T47D (cell line): ENCODE measurements around the gene SLC25A19.
"Not testable (repeated sequence)": the region's sequence is repeated elsewhere in the genome, so short reads cannot be mapped to it uniquely, and the experiment has no call there.

ENCODE experiments used
- DNase-seq, 2 experiments: peaks; one replicate each; pipeline versions ENCODE4 v3.0.0 to v3.0.0-alpha.2; 2011 to 2012; ENCODE audit warnings: low read depth in 1 of 2, low spot score in 1 of 2
- JUND ChIP-seq: IDR thresholded peaks from 2 replicates; pipeline ENCODE4 v1.6.1; 2012; ENCODE audit warnings: low read depth
- in situ Hi-C: cut with HindIII; loops from 2 replicates; pipeline ENCODE4 v1.10.0; 2016; ENCODE audit warnings: low sequenced_read_pairs, low pct_unique_long_range_greater_than_20kb

Gene SLC25A19

DNA sequence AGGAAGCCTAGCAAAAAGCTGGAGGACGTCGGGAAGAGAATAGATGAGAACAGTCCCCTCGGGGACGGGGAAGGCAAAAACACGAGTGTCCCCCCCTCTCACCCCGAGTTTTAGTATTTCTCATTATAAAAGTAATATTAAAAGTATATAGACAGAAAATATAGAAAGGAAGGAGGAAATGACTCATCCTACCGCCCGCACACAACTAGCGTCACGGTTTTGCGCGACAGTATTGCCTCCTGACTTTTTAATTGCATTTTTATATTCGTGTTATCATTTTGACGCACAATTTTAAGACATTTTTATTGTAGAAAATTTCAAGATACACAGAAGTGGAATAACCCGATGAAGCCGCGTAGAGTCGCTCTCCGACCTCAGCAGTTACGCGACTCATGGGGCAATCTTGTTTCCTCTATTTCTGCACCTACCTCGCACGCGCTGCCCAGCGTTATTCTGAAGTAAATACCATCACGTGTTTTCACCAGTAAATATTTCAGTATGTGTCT lies 652 bp upstream of the SLC25A19 start:
- DNase-seq = peak; percentile 36 to 73
- in situ Hi-C loops = no loop called here

DNA sequence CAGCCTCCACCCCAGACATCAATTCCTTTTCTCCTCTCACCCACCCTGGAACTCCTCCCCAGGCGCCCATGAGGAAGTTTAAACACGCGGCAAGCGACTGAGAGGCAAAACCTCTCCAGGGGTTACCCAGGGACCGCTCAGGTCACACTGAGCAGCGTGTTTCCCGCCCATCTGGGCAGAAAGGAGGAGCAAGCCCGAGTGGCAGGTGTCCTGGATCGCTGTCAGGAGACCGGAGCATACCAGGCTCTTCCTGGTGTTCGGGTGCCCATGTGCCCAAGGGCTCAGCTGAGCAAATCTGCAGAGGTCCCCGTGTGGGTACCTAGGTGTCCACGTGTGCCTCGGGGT lies 491 bp downstream of the SLC25A19 start:
- peak; percentile 77 to 81 for DNase-seq
- in situ Hi-C loops = no loop called here
- TF ChIP-seq JUND = no peak

More for the DNA sequence above, 652 bp upstream of the SLC25A19 start:
- no peak for TF ChIP-seq JUND

DNA sequence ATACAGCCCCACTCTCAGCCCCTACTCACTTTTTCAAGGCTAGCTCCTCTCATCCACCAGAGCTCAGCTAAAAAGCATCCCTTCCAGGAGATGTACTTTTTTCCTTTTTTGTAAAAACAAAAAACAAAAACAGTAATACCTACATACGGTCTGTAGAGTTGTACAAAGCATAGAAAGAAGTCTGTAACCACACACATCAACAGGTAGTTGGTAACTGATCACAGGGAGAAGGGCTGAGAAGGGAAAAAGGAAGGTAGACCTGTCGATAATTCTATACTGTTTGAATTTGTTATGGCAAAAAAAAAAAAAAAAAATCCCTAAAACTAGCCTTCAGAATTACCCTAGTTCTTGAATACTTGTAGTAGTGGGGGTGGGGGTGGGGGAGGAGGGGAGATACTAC lies 874 bp downstream of the SLC25A19 start:
- no peak for DNase-seq
- no peak for TF ChIP-seq JUND
- in situ Hi-C loops = no loop called here

DNA sequence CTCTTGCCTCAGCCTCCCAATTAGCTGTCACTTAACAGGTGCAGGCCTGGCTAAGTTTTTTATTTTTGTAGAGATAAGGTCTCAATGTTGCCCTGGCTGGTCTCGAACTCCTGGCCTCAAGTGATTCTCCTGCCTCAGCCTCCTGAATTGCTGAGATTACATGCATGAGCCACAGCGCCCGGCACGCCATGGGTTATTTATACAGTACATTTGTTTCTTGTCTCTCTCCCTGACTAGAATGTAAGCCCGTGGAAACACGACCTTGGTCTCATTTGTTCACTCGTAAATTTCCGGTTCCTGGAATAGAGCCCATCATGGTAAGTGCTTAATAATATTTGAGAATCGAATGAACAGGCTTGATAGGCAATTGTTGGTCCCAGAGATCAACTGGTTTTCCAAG lies 2.0 kb downstream of the SLC25A19 start:
- in situ Hi-C loops = no loop called here
- DNase-seq = no peak
- TF ChIP-seq JUND = no peak

DNA sequence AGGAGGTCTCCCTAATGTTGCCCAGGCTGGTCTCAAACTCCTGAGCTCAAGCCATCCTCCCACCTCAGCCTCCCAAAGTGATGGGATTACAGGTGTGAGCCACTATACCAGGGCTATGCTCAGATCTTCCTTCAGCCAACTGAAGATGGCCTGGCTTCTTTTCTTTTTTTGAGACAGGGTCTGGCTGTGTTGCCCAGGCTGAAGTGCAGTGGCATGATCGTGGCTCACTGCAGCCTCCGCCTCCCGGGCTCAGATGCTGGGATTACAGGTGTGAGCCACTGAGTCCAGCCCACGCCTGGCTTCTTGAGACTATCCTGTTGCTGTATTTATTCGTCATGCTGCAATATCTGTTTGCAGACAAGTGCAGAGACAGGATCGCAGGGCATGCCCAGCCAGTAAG lies 4.1 kb downstream of the SLC25A19 start:
- in situ Hi-C loops = no loop called here

DNA sequence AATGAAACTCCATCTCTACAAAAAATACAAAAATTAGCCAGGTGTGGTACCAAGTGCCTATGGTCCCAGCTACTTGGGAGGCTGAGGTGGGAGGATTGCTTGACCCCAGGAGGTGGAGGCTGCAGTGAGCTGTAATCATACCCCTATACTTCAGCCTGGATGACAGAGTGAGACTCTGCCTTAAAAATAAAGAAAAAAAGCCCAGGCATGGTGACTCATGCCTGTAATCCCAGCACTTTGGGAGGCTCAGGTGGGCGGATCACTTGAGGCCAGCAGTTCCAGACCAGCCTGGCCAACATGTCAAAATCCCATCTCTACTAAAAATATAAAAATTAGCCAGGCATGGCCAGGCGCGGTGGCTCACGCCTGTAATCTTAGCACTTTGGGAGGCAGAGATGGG lies 9.0 kb downstream of the SLC25A19 start:
- DNase-seq, in situ Hi-C loops: not testable (repeated sequence)

More for the DNA sequence above, 4.1 kb downstream of the SLC25A19 start:
- no peak for DNase-seq
- no peak for TF ChIP-seq JUND

DNA sequence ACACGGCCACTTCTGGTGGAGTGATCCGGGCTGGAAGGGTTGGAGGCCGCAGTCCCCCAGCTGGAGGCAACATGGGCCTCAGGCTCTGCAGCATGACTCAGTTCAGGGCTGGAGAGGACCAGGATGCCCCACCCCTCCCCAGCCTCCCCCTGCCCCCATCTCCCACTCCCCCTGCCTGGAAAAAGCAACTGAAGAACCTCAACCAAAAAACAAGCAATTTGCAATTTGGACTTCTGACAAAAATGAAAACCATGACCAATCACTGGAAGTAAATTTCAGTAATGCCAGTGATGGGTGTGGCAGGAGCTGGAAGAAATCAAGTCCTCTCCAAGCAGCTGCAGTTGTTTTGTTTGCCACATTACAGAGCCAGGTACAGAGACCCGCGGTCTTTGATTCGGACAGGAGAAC lies 11.6 kb downstream of the SLC25A19 start:
- no peak for TF ChIP-seq JUND
- DNase-seq = no peak
- in situ Hi-C loops = no loop called here

DNA sequence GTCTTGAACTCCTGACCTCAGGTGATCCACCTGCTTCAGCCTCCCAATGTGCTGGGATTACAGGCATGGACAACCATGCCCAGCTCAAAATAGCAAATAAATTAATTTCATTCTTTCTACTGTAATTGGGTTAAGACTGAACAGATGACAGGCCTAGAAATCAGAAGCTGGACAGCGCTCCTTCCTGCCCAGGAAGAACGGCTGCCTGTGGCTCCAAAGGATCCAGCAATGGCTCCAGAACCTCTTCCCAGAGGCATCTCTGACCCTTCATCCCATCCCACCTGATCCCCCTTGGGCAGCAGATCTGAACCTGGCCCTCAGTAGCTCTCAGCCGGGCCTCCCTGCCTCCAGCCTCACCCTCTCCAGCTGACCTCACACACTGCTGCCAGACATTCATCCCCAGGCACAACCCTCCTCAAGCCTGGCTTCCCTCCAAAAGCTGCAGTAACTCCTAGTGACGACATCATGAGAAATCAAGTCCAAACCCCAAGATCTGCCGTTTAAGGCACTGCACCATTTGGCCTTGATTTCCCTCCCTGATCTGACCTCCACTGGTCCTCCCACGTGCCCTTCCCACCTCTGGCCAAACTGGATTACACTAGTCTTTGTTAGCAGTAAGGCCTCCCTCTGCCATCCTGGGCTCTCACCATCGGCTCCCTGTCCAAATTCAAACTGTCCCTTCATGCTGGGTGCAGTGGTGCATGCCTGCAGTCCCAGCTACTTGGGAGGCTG lies 15.1 kb downstream of the SLC25A19 start:
- no peak for TF ChIP-seq JUND
- in situ Hi-C loops = no loop called here
- DNase-seq = no peak

DNA sequence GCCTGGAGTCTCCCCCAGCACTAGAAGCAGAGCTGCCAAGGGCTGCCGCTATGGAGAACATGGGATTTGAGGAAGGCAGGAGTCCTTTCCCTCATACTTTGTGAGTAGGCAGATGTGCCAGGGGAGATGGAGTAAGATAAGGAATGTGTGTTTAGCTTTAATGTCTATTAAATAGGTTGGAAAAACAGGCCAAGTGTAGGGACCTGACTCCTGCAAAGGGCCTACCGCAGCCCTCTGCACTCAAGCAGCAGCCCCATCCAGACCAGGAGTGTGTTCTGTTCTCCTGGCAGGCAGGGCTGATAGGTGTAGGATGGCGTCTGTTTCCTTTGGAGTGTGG lies 16.4 kb downstream of the SLC25A19 start:
- DNase-seq = no peak
- no peak for TF ChIP-seq JUND
- in situ Hi-C loops = no loop called here

DNA sequence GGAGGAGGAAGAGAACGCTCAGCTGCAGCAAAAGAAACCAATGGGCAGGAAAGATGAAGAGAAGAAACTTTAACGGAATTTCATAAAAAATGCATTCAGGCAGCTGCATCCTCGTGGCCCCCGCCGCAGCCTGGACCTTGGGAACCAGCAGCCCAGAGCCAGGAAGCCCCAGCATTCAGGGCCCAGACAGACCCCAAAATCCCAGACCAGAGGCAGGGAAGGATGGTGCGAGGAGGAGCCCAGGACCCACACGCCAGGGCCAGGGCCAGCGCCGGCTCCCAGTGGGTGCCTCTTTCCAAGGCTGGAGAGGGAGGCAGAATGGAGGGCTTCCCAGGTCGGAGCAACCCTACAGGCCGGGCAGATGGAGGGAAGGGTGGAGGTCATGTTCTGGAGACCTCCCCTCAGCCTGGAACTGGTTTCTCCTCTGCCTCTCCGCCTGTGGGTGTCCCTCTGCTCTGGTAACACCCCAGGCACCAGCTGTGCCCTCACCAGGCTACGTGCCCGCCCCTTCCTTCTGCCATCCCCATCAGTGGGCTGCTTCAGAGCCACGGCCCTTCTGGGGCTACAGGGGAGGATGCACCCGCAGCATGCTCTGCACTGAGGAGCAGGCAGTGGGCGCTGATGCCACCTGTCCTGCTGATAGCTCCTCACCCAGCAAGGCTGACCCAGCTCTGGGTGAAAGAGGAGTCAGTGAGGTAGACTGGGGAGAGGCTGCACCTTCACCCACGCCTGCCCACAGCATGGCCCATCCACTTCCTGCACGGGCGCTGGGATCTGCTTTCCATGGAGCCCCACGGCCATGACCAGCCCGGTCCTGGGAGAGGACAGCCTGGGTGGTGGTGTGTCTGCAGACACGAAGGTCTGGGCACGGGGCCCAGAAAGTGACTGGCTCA lies 17.0 kb downstream of the SLC25A19 start:
- no peak for TF ChIP-seq JUND
- in situ Hi-C loops = no loop called here
- no peak for DNase-seq

DNA sequence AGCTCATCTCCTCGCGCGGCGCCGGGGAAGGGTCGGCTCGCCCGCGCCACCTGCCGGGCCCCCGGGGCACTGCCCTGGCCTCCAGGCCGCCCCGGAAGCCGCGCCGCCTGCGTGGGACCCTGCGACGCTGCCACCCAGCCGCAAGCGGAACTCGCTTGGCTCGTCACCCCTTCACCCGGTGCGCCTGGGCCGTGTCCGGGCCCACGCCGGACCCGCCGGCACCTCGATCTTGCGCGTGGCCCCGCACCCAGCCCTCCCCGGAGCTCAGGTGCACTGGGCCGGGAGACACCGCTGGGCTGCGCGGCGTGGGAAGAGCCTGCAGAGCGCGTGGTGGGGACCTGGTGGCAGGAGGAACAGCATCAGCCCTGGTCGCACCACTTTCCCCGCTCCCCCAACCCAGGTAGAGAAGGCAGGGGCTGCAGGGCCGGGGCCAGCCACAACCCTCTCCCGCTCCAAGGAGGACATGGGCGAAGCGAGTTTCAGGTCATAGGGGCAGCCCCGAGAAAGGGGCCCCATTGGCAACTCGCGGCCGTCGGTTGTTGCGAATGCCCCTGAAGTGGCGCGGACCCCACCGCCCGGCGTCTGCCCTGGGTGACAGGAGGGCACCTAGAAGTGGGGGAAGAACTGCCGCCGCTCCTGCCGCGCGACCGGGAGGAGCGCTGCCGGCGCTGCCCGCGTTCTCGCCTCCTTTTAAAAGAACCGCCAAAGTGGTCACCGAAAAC lies 17.8 kb downstream of the SLC25A19 start:
- in situ Hi-C loops = no loop called here
- no peak for TF ChIP-seq JUND
- peak; percentile 91 to 95 for DNase-seq

DNA sequence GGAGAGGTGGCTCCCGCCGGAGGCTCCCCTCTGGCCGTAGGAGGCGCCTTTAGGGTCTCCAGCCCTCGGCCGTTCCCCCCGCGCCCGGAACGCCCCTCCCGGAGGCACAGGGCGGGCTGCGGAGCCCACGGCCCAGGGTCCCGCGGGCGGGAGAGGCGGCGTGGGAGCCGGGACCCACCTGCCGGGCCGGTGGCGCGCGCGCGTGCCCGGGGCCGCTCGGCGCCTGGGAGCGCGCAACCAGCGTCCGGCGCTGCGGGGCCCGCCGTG lies 18.3 kb downstream of the SLC25A19 start, which contains the start of gene MIF4GD:
Gene MIF4GD (minus strand): TSS at position 266 of the 267 bp plus-strand sequence. CDS start 1,036 bp downstream, outside the sequence.
- in situ Hi-C loops = no loop called here
- no peak for DNase-seq
- TF ChIP-seq JUND = no peak
